Prostate gland (tissue), 2 donors: Measurements from ENCODE around the gene GDPD4. TPM values are rescaled to one million over a fixed set of nuclear protein-coding genes. Genes with fewer than 3 reads are reported as not detected.

Source experiments
- DNase-seq: peaks from one replicate; pipeline ENCODE4 v3.0.0-alpha.2; 2019; ENCODE audit warnings: low spot score
- H3K27ac ChIP-seq, 2 donors: fragments of 200-600 bp; sonication (generic); 2 replicates each; pipeline ENCODE4 v1.5.1; 2017 to 2019
- H3K27me3 ChIP-seq: fragments of 200-600 bp; sonication (generic); replicated peaks from 2 replicates; pipeline ENCODE4 v1.5.1; 2019; ENCODE audit not compliant: insufficient read depth
- H3K36me3 ChIP-seq, 2 donors: fragments of 200-600 bp; sonication (generic); 1 replicate in 1 of 2; 2 replicates in 1 of 2; pipeline versions ENCODE4 v1.5.1 to v1.8.1; 2017 to 2019
- H3K4me1 ChIP-seq: fragments of 200-600 bp; sonication (generic); replicated peaks from 2 replicates; pipeline ENCODE4 v1.5.1; 2019
- H3K4me3 ChIP-seq, 2 donors: fragments of 200-600 bp; sonication (generic); 2 replicates each; pipeline ENCODE4 v1.5.1; 2017 to 2019
- H3K9me3 ChIP-seq: fragments of 200-600 bp; sonication (generic); 2 replicates; pipeline ENCODE4 v1.5.1; 2017
- CTCF ChIP-seq, 4 experiments: fragments of 200-600 bp in 2 of 4; fragments of 450-650 bp in 2 of 4; sonication (generic) in 2 of 4; IDR thresholded peaks; 1 replicate in 3 of 4; 2 replicates in 1 of 4; pipeline ENCODE4 v1.5.1; 2016 to 2019; ENCODE audit warnings: antibody characterized with exemption in 4 of 4, mild to moderate bottlenecking in 2 of 4, moderate library complexity in 2 of 4
- POLR2A ChIP-seq: fragments of 450-650 bp; IDR thresholded peaks from one replicate; pipeline ENCODE4 v1.6.1; 2016; ENCODE audit warnings: antibody characterized with exemption, mild to moderate bottlenecking
- POLR2AphosphoS5 ChIP-seq: sonication (generic); formaldehyde crosslinking; IDR thresholded peaks from one replicate; pipeline ENCODE4 v1.6.1; 2017; ENCODE audit warnings: antibody characterized with exemption
- WGBS: methylation state at CpG from one replicate; pipeline ENCODE4 v1.1.5; 2018; 5-methylcytosine and 5-hydroxymethylcytosine counted together
- intact Hi-C: fragments of 100-400 bp; cut with DNase I; formaldehyde crosslinking; loops from one replicate; pipeline ENCODE4 v1.14.2; 2022
- total RNA-seq, 2 donors: library from RNA; depleted of rRNA; stranded (reverse); fragments of >200 nt; gene quantifications; one replicate each; pipeline ENCODE4 v1.1.0, GENCODE V29; 2016

The GDPD4 gene
- total RNA-seq, 2 donors from 2014 or later = 7.4 TPM; not detected in 1

- Histone ChIP-seq H3K27me3 (no peaks in the 10 kb centered on the region), H3K27ac (no peak overlapping the region), H3K36me3 (no peaks in the 10 kb centered on the region), H3K4me1 (no peaks in the 10 kb centered on the region), H3K9me3 (no peaks in the 10 kb centered on the region), H3K4me3 (no peak overlapping the region)
- TF ChIP-seq CTCF (IDR thresholded peaks at IDR 0.05) = no peak
- DNase-seq = no peak
- intact Hi-C loops = loop anchor here (10.0 kb wide), 1 partner anchor 138 kb away; no protein-coding TSS in a partner anchor
- WGBS = 88% methylated on average over 21 of the region's 21 CpGs
These were observed 118.7 kb downstream of the GDPD4 start for GRCh38 chr11:77182542-77183430.

GRCh38 chr11:77181799-77182541 is 119.5 kb downstream of the GDPD4 start:
- H3K9me3 ChIP-seq = no peaks in the 10 kb centered on the region
- TF ChIP-seq CTCF (IDR thresholded peaks at IDR 0.05) (no peak), POLR2A (no peak), POLR2AphosphoS5 (no peak)
- H3K4me1 ChIP-seq = no peaks in the 10 kb centered on the region
- H3K36me3 ChIP-seq = no peaks in the 10 kb centered on the region
- no peaks in the 10 kb centered on the region for H3K27me3 ChIP-seq
- WGBS = 89% methylated on average over 22 of the region's 22 CpGs
- H3K4me3 ChIP-seq = no peak overlapping the region
- intact Hi-C loops = loop anchor here (10.0 kb wide), 1 partner anchor 137 kb away; no protein-coding TSS in a partner anchor
- H3K27ac ChIP-seq = no peak overlapping the region
- DNase-seq = no peak

- Histone ChIP-seq H3K27me3 (no peaks in the 10 kb centered on the region), H3K4me3 (no peak overlapping the region), H3K27ac (no peak overlapping the region), H3K4me1 (no peaks in the 10 kb centered on the region), H3K9me3 (no peaks in the 10 kb centered on the region), H3K36me3 (no peaks in the 10 kb centered on the region)
- intact Hi-C loops = loop anchor here (10.0 kb wide), 1 partner anchor 136 kb away; no protein-coding TSS in a partner anchor
- WGBS = 98% methylated on average over 8 of the region's 11 CpGs
- no peak for TF ChIP-seq POLR2A
- no peak for TF ChIP-seq CTCF (IDR thresholded peaks at IDR 0.05)
- TF ChIP-seq POLR2AphosphoS5 = no peak
- DNase-seq = no peak
These were observed 120.3 kb downstream of the GDPD4 start for GRCh38 chr11:77181226-77181625.

GRCh38 chr11:77180346-77180745 is 121.1 kb downstream of the GDPD4 start:
- intact Hi-C loops = loop anchor here (10.0 kb wide), 1 partner anchor 136 kb away; no protein-coding TSS in a partner anchor
- 87% methylated on average over 11 of the region's 11 CpGs for whole genome bisulfite sequencing
- no peak for TF ChIP-seq POLR2AphosphoS5
- TF ChIP-seq CTCF (IDR thresholded peaks at IDR 0.05) = no peak
- TF ChIP-seq POLR2A = no peak
- no peak for DNase-seq
- H3K4me1 ChIP-seq = no peaks in the 10 kb centered on the region
- no peaks in the 10 kb centered on the region for H3K27me3 ChIP-seq
- no peaks in the 10 kb centered on the region for H3K36me3 ChIP-seq
- no peaks in the 10 kb centered on the region for H3K9me3 ChIP-seq
- no peak overlapping the region for H3K27ac ChIP-seq
- H3K4me3 ChIP-seq = no peak overlapping the region
